ENCODE measurements around the gene DTNB. TPM values are rescaled to one million over a fixed set of nuclear protein-coding genes. Genes with fewer than 3 reads are reported as not detected.
"Not testable (repeated sequence)": the region's sequence is repeated elsewhere in the genome, so short reads cannot be mapped to it uniquely, and the experiment has no call there.

The DTNB gene
- total RNA-seq, 2 experiments from 2014 or later = 23.7 to 49.8 TPM

DNA sequence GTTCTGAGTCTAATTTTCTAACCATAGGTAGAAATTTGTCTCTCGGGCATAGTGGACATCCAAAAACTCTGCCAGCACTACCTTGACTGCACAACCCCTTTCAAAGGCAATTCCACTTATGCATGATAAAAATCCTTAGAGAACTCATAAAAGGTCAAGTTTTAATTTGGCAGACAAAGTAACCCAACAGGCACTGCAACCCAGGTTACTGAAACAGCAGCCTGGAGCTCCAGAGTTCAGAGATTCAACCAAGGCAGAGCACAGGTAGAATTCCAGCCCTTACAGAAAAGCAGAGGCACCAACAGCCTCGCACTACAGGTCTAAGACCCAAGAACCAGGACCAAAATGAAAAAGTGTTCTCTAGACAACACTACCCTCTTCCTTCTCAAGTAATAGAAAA lies 1.8 kb downstream of the DTNB start:
- Mint-ChIP-seq H3K27me3 (peaks cover 20% of the 10 kb centered on the region), H3K36me3 (peaks cover 2% of the 10 kb centered on the region), H3K4me3 (peak overlapping the region; percentile 55), H3K9me3 (ENCODE audit: low read depth) (no peaks in the 10 kb centered on the region), H3K4me1 (peaks cover 27% of the 10 kb centered on the region), H3K27ac (no peak overlapping the region)
- DNase-seq (no peak), ATAC-seq (no peak)
- CTCF ChIA-PET = interaction anchor here (1.0 to 1.4 kb wide), 2 partner anchors 28 to 181 kb away, joined by 3 to 4 read pairs; no protein-coding TSS in a partner anchor

GRCh38 chr2:25669520-25669919 lies 3.9 kb downstream of the DTNB start:
- Mint-ChIP-seq H3K27ac (no peak overlapping the region), H3K4me1 (peaks cover 22% of the 10 kb centered on the region), H3K36me3 (peaks cover 2% of the 10 kb centered on the region), H3K4me3 (no peak overlapping the region), H3K27me3 (peaks cover 5% of the 10 kb centered on the region), H3K9me3 (ENCODE audit: low read depth) (no peaks in the 10 kb centered on the region)
- ATAC-seq (no peak), DNase-seq (no peak)
- CTCF ChIA-PET = no interaction called here

- H3K36me3 Mint-ChIP-seq = peaks cover 2% of the 10 kb centered on the region
- CTCF ChIA-PET = interaction anchor here (1.3 kb wide), 1 partner anchor 59 kb away, joined by 3 read pairs; no protein-coding TSS in a partner anchor
- ATAC-seq = no peak
These were observed 7.2 kb downstream of the DTNB start for GRCh38 chr2:25666218-25666617.

DNA sequence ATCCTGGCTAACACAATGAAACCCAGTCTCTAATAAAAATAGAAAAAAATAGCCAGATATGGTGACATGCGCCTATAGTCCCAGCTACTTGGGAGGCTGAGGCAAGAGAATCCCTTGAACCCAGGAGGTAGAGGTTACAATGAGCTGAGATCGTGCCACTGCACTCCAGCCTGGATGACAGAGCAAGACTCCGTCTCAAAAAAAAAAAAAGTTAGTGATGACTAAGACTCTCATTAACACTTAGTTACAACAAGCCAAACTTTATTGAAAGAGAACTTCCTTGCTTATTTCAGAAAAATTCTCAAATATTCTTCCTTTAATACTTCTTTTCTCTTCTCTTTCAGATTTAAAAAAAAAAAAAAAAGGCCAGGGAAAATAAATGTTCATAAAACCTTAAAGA lies 7.9 kb downstream of the DTNB start:
- not testable (repeated sequence) for ATAC-seq; H3K4me1 Mint-ChIP-seq; H3K27ac Mint-ChIP-seq; H3K4me3 Mint-ChIP-seq; H3K9me3 Mint-ChIP-seq (ENCODE audit: low read depth); H3K27me3 Mint-ChIP-seq; DNase-seq; H3K36me3 Mint-ChIP-seq
- CTCF ChIA-PET = interaction anchor here (1.3 to 2.2 kb wide), 4 partner anchors 58 to 303 kb away, joined by 3 to 18 read pairs (median 4); no protein-coding TSS in a partner anchor

More at GRCh38 chr2:25666218-25666617, 7.2 kb downstream of the DTNB start:
- DNase-seq = no peak
- H3K9me3 Mint-ChIP-seq (ENCODE audit: low read depth) = no peaks in the 10 kb centered on the region
- no peaks in the 10 kb centered on the region for H3K27me3 Mint-ChIP-seq
- H3K27ac Mint-ChIP-seq = no peak overlapping the region
- no peak overlapping the region for H3K4me3 Mint-ChIP-seq
- H3K4me1 Mint-ChIP-seq = peaks cover 3% of the 10 kb centered on the region

GRCh38 chr2:25664965-25665307 lies 8.4 kb downstream of the DTNB start:
- no peak overlapping the region for H3K27ac Mint-ChIP-seq
- ATAC-seq (no peak), DNase-seq (no peak)
- no peaks in the 10 kb centered on the region for H3K27me3 Mint-ChIP-seq
- no peaks in the 10 kb centered on the region for H3K9me3 Mint-ChIP-seq (ENCODE audit: low read depth)
- H3K4me3 Mint-ChIP-seq = no peak overlapping the region
- H3K36me3 Mint-ChIP-seq = peaks cover 2% of the 10 kb centered on the region
- CTCF ChIA-PET = interaction anchor here (0.9 to 2.2 kb wide), 6 partner anchors 51 to 302 kb away, joined by 3 to 18 read pairs (median 4); no protein-coding TSS in a partner anchor
- H3K4me1 Mint-ChIP-seq = peaks cover 3% of the 10 kb centered on the region

- H3K9me3 Mint-ChIP-seq (ENCODE audit: low read depth) = no peaks in the 10 kb centered on the region
These were observed 9.0 kb downstream of the DTNB start for GRCh38 chr2:25664183-25664964.

GRCh38 chr2:25655316-25655715 lies 18.1 kb downstream of the DTNB start:
- DNase-seq (no peak), ATAC-seq (no peak)
- no peaks in the 10 kb centered on the region for H3K27me3 Mint-ChIP-seq
- peaks cover 15% of the 10 kb centered on the region for H3K4me1 Mint-ChIP-seq
- CTCF ChIA-PET = no interaction called here
- no peak overlapping the region for H3K4me3 Mint-ChIP-seq
- H3K27ac Mint-ChIP-seq = no peak overlapping the region
- peaks cover 9% of the 10 kb centered on the region for H3K36me3 Mint-ChIP-seq
- H3K9me3 Mint-ChIP-seq (ENCODE audit: low read depth) = no peaks in the 10 kb centered on the region

More at GRCh38 chr2:25664183-25664964, 9.0 kb downstream of the DTNB start:
- CTCF ChIA-PET = interaction anchor here (0.9 to 2.2 kb wide), 6 partner anchors 51 to 302 kb away, joined by 3 to 18 read pairs (median 4); no protein-coding TSS in a partner anchor
- Mint-ChIP-seq H3K4me3 (no peak overlapping the region), H3K36me3 (peaks cover 2% of the 10 kb centered on the region), H3K27ac (no peak overlapping the region), H3K27me3 (no peaks in the 10 kb centered on the region), H3K4me1 (peaks cover 3% of the 10 kb centered on the region)
- DNase-seq (peak; percentile 43), ATAC-seq (no peak)

DNA sequence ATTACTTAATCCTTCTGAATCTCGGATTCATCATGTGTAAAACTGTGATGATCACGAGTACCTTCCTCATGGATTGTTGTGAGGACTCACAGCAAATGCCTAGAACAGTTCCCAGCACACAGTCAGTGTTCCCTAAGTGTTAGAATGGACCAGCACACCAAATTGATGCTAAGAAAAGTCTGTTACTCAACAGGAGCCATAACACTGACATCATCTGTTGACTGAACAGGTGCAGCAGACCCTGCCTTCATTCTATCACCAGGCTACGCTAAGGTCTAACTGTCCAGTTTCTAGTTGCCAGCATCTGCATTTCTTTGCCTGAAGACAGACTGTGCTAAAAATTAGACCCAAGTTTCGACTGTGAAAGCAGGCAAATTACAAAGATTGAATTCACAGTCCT lies 18.6 kb downstream of the DTNB start:
- no peaks in the 10 kb centered on the region for H3K9me3 Mint-ChIP-seq (ENCODE audit: low read depth)
- no peaks in the 10 kb centered on the region for H3K27me3 Mint-ChIP-seq
- peaks cover 15% of the 10 kb centered on the region for H3K4me1 Mint-ChIP-seq
- ATAC-seq = no peak
- CTCF ChIA-PET = no interaction called here
- H3K4me3 Mint-ChIP-seq = no peak overlapping the region
- DNase-seq = no peak
- H3K36me3 Mint-ChIP-seq = peaks cover 11% of the 10 kb centered on the region
- no peak overlapping the region for H3K27ac Mint-ChIP-seq

DNA sequence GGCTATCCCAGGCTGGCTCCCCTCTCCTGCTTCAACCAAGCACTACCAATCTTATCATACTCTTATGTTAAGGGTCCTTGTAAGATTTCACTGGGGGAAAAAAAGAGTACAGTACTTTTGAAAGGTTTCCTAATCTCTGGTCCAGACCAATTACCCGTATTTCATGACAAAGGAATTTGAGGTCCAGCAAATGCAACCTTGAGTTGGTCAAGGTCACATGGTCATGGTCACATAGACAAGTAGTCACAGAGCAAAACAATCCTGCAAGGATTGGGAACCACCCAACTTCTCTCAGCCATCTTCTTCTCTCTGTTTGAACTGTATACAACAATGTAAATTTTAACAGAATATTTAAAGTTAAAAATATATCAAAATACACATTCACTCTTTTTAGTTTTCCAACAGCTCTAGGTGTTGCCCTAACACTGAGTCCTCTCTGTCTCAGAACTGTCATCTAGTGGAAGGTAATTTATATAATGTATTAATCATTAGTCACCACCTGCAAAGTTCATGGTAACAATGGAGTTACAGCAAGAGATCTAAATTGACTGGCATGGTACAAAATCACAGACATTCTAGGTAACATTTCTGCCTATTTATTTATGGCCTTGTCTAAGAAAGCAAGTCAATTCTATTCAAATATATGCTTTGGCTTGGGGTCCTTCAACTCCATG lies 21.5 kb downstream of the DTNB start:
- H3K4me1 Mint-ChIP-seq = peaks cover 5% of the 10 kb centered on the region
- CTCF ChIA-PET = no interaction called here
- H3K27ac Mint-ChIP-seq = no peak overlapping the region
- no peak for ATAC-seq
- H3K9me3 Mint-ChIP-seq (ENCODE audit: low read depth) = no peaks in the 10 kb centered on the region
- no peaks in the 10 kb centered on the region for H3K27me3 Mint-ChIP-seq
- H3K36me3 Mint-ChIP-seq = peaks cover 16% of the 10 kb centered on the region
- H3K4me3 Mint-ChIP-seq = no peak overlapping the region
- no peak for DNase-seq

GRCh38 chr2:25651066-25651465 lies 22.3 kb downstream of the DTNB start:
- ATAC-seq (no peak), DNase-seq (no peak)
- Mint-ChIP-seq H3K9me3 (ENCODE audit: low read depth) (no peaks in the 10 kb centered on the region), H3K27ac (no peak overlapping the region), H3K4me1 (no peaks in the 10 kb centered on the region), H3K27me3 (no peaks in the 10 kb centered on the region), H3K4me3 (no peak overlapping the region), H3K36me3 (peaks cover 16% of the 10 kb centered on the region)
- CTCF ChIA-PET = no interaction called here

- DNase-seq = no peak
- no peaks in the 10 kb centered on the region for H3K9me3 Mint-ChIP-seq (ENCODE audit: low read depth)
- H3K27ac Mint-ChIP-seq = no peak overlapping the region
- CTCF ChIA-PET = no interaction called here
- no peaks in the 10 kb centered on the region for H3K4me1 Mint-ChIP-seq
- peaks cover 16% of the 10 kb centered on the region for H3K36me3 Mint-ChIP-seq
- ATAC-seq = no peak
- H3K27me3 Mint-ChIP-seq = no peaks in the 10 kb centered on the region
- no peak overlapping the region for H3K4me3 Mint-ChIP-seq
These were observed 23.1 kb downstream of the DTNB start for GRCh38 chr2:25650256-25650655.

- Mint-ChIP-seq H3K4me3 (no peak overlapping the region), H3K4me1 (no peaks in the 10 kb centered on the region), H3K9me3 (ENCODE audit: low read depth) (no peaks in the 10 kb centered on the region), H3K36me3 (peaks cover 16% of the 10 kb centered on the region), H3K27ac (no peak overlapping the region), H3K27me3 (no peaks in the 10 kb centered on the region)
- CTCF ChIA-PET = no interaction called here
- ATAC-seq (no peak), DNase-seq (no peak)
These were observed 23.6 kb downstream of the DTNB start for GRCh38 chr2:25649786-25650185.

GRCh38 chr2:25642298-25642697 lies 31.1 kb downstream of the DTNB start:
- Mint-ChIP-seq H3K4me3 (no peak overlapping the region), H3K27me3 (no peaks in the 10 kb centered on the region), H3K27ac (no peak overlapping the region), H3K36me3 (peaks cover 15% of the 10 kb centered on the region), H3K9me3 (ENCODE audit: low read depth) (no peaks in the 10 kb centered on the region), H3K4me1 (no peaks in the 10 kb centered on the region)
- CTCF ChIA-PET = interaction anchor here (1.3 kb wide), 1 partner anchor 11 kb away, joined by 3 read pairs; no protein-coding TSS in a partner anchor
- ATAC-seq (no peak), DNase-seq (no peak)

GRCh38 chr2:25639696-25640095 lies 33.7 kb downstream of the DTNB start:
- Mint-ChIP-seq H3K27ac (no peak overlapping the region), H3K4me1 (no peaks in the 10 kb centered on the region), H3K4me3 (no peak overlapping the region), H3K36me3 (peaks cover 15% of the 10 kb centered on the region), H3K27me3 (no peaks in the 10 kb centered on the region), H3K9me3 (ENCODE audit: low read depth) (no peaks in the 10 kb centered on the region)
- CTCF ChIA-PET = no interaction called here
- no peak for ATAC-seq
- DNase-seq = no peak

Data from activated CD8-positive, alpha-beta memory T cell treated with anti-CD3 and anti-CD28 coated beads, Interleukin-2, amount 10 ng/mL, durations not matched to agents 7 days and 5 days (primary cell).